Cardiac muscle cell (in vitro differentiated cells and primary cell): ENCODE results near the gene MICA. TPM values are rescaled to one million over a fixed set of nuclear protein-coding genes. Genes with fewer than 3 reads are reported as not detected.
"Not testable (repeated sequence)": the region's sequence is repeated elsewhere in the genome, so short reads cannot be mapped to it uniquely, and the experiment has no call there.

Experiments
- DNase-seq, 2 donors: peaks; one replicate each; pipeline versions ENCODE4 v3.0.0 to v3.0.0-alpha.2; 2010 to 2017; ENCODE audit warnings: low read depth in 1 of 2, low spot score in 1 of 2
- H3K27ac ChIP-seq: fragments of 200-600 bp; sonication (generic); 2 replicates; pipeline ENCODE4 v1.5.1; 2016
- H3K27me3 ChIP-seq: fragments of 200-600 bp; sonication (generic); 2 replicates; pipeline ENCODE4 v1.6.0; 2016; ENCODE audit warnings: control low read depth
- H3K36me3 ChIP-seq: fragments of 200-600 bp; sonication (generic); 2 replicates; pipeline ENCODE4 v1.5.1; 2016; ENCODE audit warnings: control low read depth
- H3K4me1 ChIP-seq: fragments of 200-600 bp; sonication (generic); 2 replicates; pipeline ENCODE4 v1.8.1; 2017; ENCODE audit warnings: low read depth, mild to moderate bottlenecking, mixed run types
- H3K4me3 ChIP-seq: fragments of 200-600 bp; sonication (generic); 2 replicates; pipeline ENCODE4 v1.5.1; 2016; ENCODE audit warnings: mild to moderate bottlenecking
- H3K9me3 ChIP-seq: fragments of 200-600 bp; sonication (generic); 2 replicates; pipeline ENCODE4 v1.5.1; 2017; ENCODE audit warnings: low read depth, mild to moderate bottlenecking, control low read depth
- CTCF ChIP-seq: IDR thresholded peaks from 2 replicates; pipeline ENCODE4 v1.5.1; 2012; ENCODE audit warnings: low read depth, mild to moderate bottlenecking, low read length
- polyA plus RNA-seq: library from polyadenylated mRNA; unstranded; fragments of >200 nt; fragmentation: Nextera tagmentation; extraction: Ambion mirVana; gene quantifications from 2 replicates; pipeline ENCODE4 v1.2.1, GENCODE V29; 2016
- total RNA-seq: library from RNA; depleted of rRNA; stranded (reverse); fragments of >200 nt; gene quantifications from 2 replicates; pipeline ENCODE4 v1.2.3, GENCODE V29; 2016

The MICA gene
- total and polyA plus RNA-seq, 2 experiments from 2014 or later, result 7.8 to 16.4 TPM

- Histone ChIP-seq H3K27ac (no peak overlapping the region), H3K4me1 (no peaks in the 10 kb centered on the region), H3K4me3 (no peak overlapping the region), H3K9me3 (no peaks in the 10 kb centered on the region), H3K36me3 (no peaks in the 10 kb centered on the region), H3K27me3 (no peaks in the 10 kb centered on the region)
- no peak for DNase-seq
- no peak for TF ChIP-seq CTCF
These were observed 18.4 kb upstream of the MICA start for GRCh38 chr6:31385041-31385440.

- no peaks in the 10 kb centered on the region for H3K27me3 ChIP-seq
- no peak for TF ChIP-seq CTCF
- H3K9me3 ChIP-seq, result no peaks in the 10 kb centered on the region
- H3K36me3 ChIP-seq, result no peaks in the 10 kb centered on the region
- no peak for DNase-seq
- no peak overlapping the region for H3K4me3 ChIP-seq
- H3K4me1 ChIP-seq, result no peaks in the 10 kb centered on the region
- no peak overlapping the region for H3K27ac ChIP-seq
These were observed 17.3 kb upstream of the MICA start for GRCh38 chr6:31386099-31386498.

GRCh38 chr6:31386977-31387376, 16.4 kb upstream of the MICA start:
- H3K27ac ChIP-seq, result no peak overlapping the region
- peak in 1 of 2 donors; percentile 9 for DNase-seq
- no peak overlapping the region for H3K4me3 ChIP-seq
- H3K36me3 ChIP-seq, result no peaks in the 10 kb centered on the region
- H3K27me3 ChIP-seq, result no peaks in the 10 kb centered on the region
- no peak for TF ChIP-seq CTCF
- H3K9me3 ChIP-seq, result no peaks in the 10 kb centered on the region
- no peaks in the 10 kb centered on the region for H3K4me1 ChIP-seq

- DNase-seq, H3K4me3 ChIP-seq, H3K36me3 ChIP-seq, H3K27ac ChIP-seq, H3K4me1 ChIP-seq, H3K27me3 ChIP-seq, H3K9me3 ChIP-seq: not testable (repeated sequence)
These were observed 14.2 kb upstream of the MICA start for GRCh38 chr6:31388916-31389801.

GRCh38 chr6:31389802-31390132, 13.6 kb upstream of the MICA start:
- not testable (repeated sequence) for H3K27ac ChIP-seq, H3K9me3 ChIP-seq, H3K4me3 ChIP-seq, H3K27me3 ChIP-seq, DNase-seq, H3K4me1 ChIP-seq, H3K36me3 ChIP-seq

- Histone ChIP-seq H3K36me3 (no peaks in the 10 kb centered on the region), H3K9me3 (no peaks in the 10 kb centered on the region), H3K4me1 (no peaks in the 10 kb centered on the region), H3K27ac (no peak overlapping the region), H3K27me3 (no peaks in the 10 kb centered on the region), H3K4me3 (no peak overlapping the region)
- TF ChIP-seq CTCF, result no peak
- DNase-seq, result no peak
These were observed 9.5 kb upstream of the MICA start for GRCh38 chr6:31393932-31394331.
